ENCODE measurements around the gene MAPK10.

MAPK10 gene

GRCh38 chr4:85964298-85964697 is 395.6 kb downstream of the MAPK10 start:
- DNase-seq: no peak

GRCh38 chr4:85963231-85963630 is 396.6 kb downstream of the MAPK10 start:
- no peak for DNase-seq

GRCh38 chr4:85961887-85962286 is 398.0 kb downstream of the MAPK10 start:
- no peak for DNase-seq

- DNase-seq: no peak
Observed at GRCh38 chr4:85956293-85956945, 403.4 kb downstream of the MAPK10 start.

- no peak for DNase-seq
Observed at GRCh38 chr4:85955620-85956292, 404.1 kb downstream of the MAPK10 start.

- DNase-seq: no peak
Observed at GRCh38 chr4:85953651-85954018, 406.2 kb downstream of the MAPK10 start.

- no peak for DNase-seq
Observed at GRCh38 chr4:85952972-85953650, 406.7 kb downstream of the MAPK10 start.

GRCh38 chr4:85952528-85952927 is 407.3 kb downstream of the MAPK10 start:
- no peak for DNase-seq

GRCh38 chr4:85951099-85951498 is 408.8 kb downstream of the MAPK10 start:
- no peak for DNase-seq

GRCh38 chr4:85946821-85947220 is 413.0 kb downstream of the MAPK10 start:
- DNase-seq: no peak

- DNase-seq: no peak
Observed at GRCh38 chr4:85942107-85942506, 417.7 kb downstream of the MAPK10 start.

- no peak for DNase-seq
Observed at GRCh38 chr4:85940151-85940550, 419.7 kb downstream of the MAPK10 start.
